DMS114 treated with DMSO at 0.1 percent for 48 hours (cell line): ENCODE data around the gene POLN.

Source experiments
- DNase-seq: peaks from one replicate; lab custom pipeline; 2025; ENCODE audit not compliant: unreplicated experiment; lab: John Stamatoyannopoulos, UW

The POLN gene

GRCh38 chr4:2126309-2127043 lies 115.4 kb downstream of the POLN start:
- DNase-seq: no peak

GRCh38 chr4:2125831-2126230 lies 116.1 kb downstream of the POLN start:
- DNase-seq: no peak

- DNase-seq: no peak
These were observed 116.9 kb downstream of the POLN start for GRCh38 chr4:2125023-2125422.

GRCh38 chr4:2116687-2117400 lies 125.1 kb downstream of the POLN start:
- DNase-seq: no peak

GRCh38 chr4:2105559-2105958 lies 136.4 kb downstream of the POLN start:
- no peak for DNase-seq

GRCh38 chr4:2104556-2105345 lies 137.2 kb downstream of the POLN start:
- DNase-seq: no peak

DNA sequence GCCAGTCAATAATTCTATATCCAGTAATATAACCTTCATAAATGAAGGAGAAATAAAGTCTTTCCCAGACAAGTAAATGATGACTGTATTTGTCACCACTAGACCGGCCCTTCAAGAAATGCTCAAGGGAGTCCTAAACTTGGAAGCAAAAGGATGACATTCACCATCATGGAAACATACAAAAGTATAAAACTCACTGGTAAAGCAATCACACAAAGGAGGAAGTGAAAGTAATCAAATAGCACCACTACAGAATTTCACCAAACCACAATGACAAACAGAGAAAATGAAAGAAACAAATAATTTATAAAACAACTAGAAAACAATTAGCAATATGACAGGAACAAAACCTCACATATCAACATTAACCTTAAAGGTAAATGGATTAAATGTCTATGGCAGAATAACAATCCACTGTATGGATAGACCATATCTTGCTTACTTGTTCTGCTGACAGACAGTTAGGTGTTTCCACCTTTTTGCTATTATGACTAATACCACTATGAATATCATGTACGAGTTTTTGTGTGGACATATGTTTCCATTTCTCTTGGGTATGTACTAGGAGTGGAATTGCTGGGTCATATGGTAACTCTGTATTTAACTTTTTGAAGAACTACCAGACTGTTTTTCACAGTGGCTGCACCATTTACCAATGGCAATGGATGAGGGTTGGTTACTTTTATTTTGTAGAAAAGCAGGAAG lies 137.9 kb downstream of the POLN start:
- no peak for DNase-seq

- no peak for DNase-seq
These were observed 138.6 kb downstream of the POLN start for GRCh38 chr4:2103127-2103842.

DNA sequence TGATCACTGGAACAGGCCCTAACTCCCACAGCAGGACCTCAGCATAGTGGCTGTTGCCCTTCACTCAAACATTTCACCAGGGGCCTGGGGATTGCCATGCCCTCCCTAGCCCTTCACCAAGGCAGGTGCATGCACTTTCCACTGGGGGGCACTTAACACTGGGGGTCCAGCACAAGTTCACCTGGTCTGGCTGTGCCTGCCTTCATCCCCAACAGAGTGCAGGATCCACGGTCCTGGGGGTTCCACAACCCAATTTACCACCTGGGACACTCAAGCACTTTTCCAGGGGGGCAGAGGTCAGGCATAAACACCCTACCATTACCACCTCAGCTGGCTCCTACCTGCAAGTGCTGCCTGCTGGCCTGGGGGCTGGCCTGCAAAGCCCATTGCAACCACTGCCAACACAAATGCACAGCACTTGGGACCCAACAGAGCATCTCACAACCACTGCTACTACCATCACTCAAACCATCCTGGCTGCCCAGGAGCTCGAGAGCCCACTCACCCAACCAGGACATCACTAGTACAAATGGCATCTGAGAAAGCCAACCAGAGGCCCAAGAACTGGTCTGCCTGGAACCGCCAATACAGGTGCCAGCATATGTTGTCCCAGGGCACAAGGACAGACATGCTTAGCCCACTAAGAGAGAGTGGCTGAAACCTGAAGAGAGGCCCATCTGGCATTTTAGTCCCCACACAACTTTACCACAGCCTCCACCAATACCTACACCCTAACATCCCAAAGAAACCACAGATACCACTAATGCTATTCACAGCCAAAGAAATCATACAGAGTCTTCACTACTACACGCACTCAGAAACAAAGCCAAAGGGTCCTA lies 139.7 kb downstream of the POLN start:
- DNase-seq: no peak

GRCh38 chr4:2101346-2102044 lies 140.4 kb downstream of the POLN start:
- DNase-seq: no peak

DNA sequence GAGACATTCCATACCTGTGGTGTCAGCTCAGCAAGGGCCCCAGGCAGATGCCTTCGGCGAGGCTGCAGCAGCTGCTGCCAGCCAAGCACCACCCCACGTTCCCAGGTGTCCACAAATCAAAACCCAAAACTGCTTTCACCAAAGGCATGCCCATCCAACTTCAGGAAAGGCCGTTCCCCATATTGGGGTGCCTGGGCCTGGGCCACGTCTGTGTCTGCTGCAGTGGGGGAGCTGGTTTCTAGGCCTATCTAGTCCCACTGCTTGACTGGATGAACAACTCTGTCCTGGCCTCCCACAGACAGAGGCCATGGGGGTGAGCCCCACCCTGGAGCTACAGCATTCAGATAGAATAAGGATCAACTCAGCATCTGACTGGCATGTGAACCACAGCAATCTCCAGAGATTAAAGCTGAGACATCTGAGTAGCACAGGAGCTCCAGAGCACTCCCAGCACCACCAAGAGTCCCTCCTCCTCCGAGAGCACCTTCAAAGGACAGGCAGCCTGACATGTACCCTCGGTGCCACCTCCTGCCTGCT lies 145.8 kb downstream of the POLN start:
- DNase-seq: no peak

- no peak for DNase-seq
These were observed 146.5 kb downstream of the POLN start for GRCh38 chr4:2095236-2096072.

DNA sequence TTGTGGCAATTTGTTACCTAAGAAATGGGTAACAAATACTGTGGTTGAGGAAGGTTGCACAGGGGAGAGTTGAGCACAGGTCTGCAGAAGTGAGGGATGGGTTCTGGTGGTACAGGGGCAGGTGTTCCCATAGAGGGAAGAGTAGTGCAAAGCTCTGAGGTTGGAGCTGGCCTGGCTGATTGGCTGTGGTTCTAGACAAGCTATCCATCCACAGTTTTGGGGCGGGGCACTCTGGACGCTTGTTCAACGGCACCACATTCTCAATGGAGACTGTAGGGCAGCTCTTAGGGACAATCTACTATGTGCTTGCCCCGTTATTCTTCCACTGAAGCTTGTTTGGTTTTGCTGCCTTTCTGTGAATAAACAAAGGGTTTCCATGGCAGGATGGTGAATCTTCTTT lies 147.4 kb downstream of the POLN start:
- DNase-seq: no peak

- DNase-seq: no peak
These were observed 148.7 kb downstream of the POLN start for GRCh38 chr4:2093265-2093664.

DNA sequence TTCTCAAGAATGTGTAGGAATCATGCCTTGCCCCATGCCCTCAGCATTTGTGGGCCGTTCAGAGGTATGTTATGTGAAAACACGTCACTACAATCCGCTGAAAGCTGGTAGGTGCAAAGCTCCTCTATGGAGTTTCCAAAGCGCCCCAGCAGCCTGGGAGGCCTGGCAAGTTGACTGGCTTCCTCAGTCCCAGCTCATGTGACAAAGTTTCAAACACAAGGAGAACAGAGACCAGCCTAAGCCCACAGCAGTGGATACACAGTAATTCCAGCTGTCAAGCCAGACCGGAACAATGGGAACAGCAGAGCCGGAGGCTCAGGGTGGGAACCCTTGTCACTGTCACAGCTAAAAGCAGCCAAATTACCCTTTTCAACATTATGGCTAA lies 149.3 kb downstream of the POLN start:
- no peak for DNase-seq

DNA sequence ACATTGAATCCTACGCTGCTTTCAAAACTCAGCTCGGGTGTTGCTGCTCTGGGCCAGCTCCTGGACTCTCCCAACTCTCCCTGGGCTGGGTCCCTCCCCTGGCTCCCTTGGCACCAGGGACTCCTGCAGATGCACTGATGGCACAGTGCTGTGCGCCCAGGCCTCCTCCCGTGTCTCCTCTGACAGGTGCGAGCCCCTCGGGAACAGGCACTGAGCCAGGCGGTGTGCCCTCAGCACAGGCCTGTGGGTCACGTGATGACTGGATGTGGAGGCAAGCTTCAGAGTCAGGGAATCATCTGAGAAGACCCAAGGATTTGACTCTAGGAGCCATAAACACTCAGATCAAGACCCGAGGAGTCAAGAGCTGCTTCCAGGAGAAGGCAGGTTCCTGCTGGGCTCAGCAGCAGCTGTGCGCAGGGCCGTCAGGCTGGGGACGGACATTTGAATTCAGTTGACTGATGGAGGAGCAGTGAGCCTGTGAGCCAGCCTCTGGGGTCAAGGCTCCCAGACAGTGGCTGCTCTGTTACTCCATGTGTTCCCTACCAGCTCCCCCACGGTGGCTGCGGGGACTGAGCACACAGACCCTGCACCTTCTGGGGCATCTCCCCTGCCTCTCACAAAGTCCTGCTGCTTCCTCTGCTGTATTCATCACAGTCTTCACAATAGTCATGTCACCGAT lies 149.8 kb downstream of the POLN start:
- no peak for DNase-seq

- DNase-seq: no peak
These were observed 151.3 kb downstream of the POLN start for GRCh38 chr4:2090642-2091041.
